HUES64 (cell line): ENCODE measurements around the gene C2CD4C.
"Not testable (repeated sequence)": the region's sequence is repeated elsewhere in the genome, so short reads cannot be mapped to it uniquely, and the experiment has no call there.

Experiments used
- H3K27ac ChIP-seq: 2 replicates; pipeline ENCODE4 v1.7.0; 2013; ENCODE audit warnings: low read depth, low read length, inconsistent platforms
- H3K27me3 ChIP-seq: 2 replicates; pipeline ENCODE4 v1.6.1; 2013; ENCODE audit warnings: mild to moderate bottlenecking, low read length; ENCODE audit not compliant: insufficient read depth
- H3K36me3 ChIP-seq: 2 replicates; pipeline ENCODE4 v1.6.1; 2013; ENCODE audit warnings: mild to moderate bottlenecking, low read length; ENCODE audit not compliant: insufficient read depth
- H3K4me1 ChIP-seq: 2 replicates; pipeline ENCODE4 v1.6.1; 2013; ENCODE audit warnings: mild to moderate bottlenecking, low read length, moderate library complexity; ENCODE audit not compliant: insufficient read depth
- H3K4me3 ChIP-seq: 2 replicates; pipeline ENCODE4 v1.5.1; 2013; ENCODE audit warnings: mild to moderate bottlenecking, low read length, moderate library complexity
- H3K9ac ChIP-seq: 2 replicates; pipeline ENCODE4 v1.6.1; 2013; ENCODE audit warnings: mild to moderate bottlenecking, low read depth, low read length
- H3K9me3 ChIP-seq: 2 replicates; pipeline ENCODE4 v1.6.1; 2013; ENCODE audit warnings: low read depth, low read length; ENCODE audit not compliant: insufficient read depth
- WGBS: fragments of 150-250, 120-280 bp; methylation state at CpG from one replicate; pipeline ENCODE4 v1.1.7; 2013; ENCODE audit warnings: missing lambda C conversion rate; 5-methylcytosine and 5-hydroxymethylcytosine counted together

The C2CD4C gene

GRCh38 chr19:437041-437440 is 28.1 kb upstream of the C2CD4C start:
- Histone ChIP-seq H3K9me3 (peaks cover 4% of the 10 kb centered on the region; the same call in 1 of the 2 replicates), H3K4me1 (no peaks in the 10 kb centered on the region), H3K36me3 (peaks cover 5% of the 10 kb centered on the region), H3K27ac (no peak overlapping the region), H3K27me3 (no peaks in the 10 kb centered on the region), H3K4me3 (no peak overlapping the region), H3K9ac (no peak overlapping the region)
- WGBS, result 93% methylated on average over 22 of the region's 22 CpGs

- H3K9me3 ChIP-seq, result peaks cover 4% of the 10 kb centered on the region; the same call in 1 of the 2 replicates
- H3K4me1 ChIP-seq, result no peaks in the 10 kb centered on the region
- peaks cover 5% of the 10 kb centered on the region for H3K36me3 ChIP-seq
- no peak overlapping the region for H3K4me3 ChIP-seq
- H3K27ac ChIP-seq, result no peak overlapping the region
- 92% methylated on average over 27 of the region's 29 CpGs for WGBS
- no peaks in the 10 kb centered on the region for H3K27me3 ChIP-seq
- no peak overlapping the region for H3K9ac ChIP-seq
Observed at GRCh38 chr19:436413-436950, 27.5 kb upstream of the C2CD4C start.

- WGBS, result 88% methylated on average over 33 of the region's 33 CpGs
- H3K9me3 ChIP-seq, result peaks cover 4% of the 10 kb centered on the region; the same call in 1 of the 2 replicates
Observed at GRCh38 chr19:435707-436412, 26.9 kb upstream of the C2CD4C start.

DNA sequence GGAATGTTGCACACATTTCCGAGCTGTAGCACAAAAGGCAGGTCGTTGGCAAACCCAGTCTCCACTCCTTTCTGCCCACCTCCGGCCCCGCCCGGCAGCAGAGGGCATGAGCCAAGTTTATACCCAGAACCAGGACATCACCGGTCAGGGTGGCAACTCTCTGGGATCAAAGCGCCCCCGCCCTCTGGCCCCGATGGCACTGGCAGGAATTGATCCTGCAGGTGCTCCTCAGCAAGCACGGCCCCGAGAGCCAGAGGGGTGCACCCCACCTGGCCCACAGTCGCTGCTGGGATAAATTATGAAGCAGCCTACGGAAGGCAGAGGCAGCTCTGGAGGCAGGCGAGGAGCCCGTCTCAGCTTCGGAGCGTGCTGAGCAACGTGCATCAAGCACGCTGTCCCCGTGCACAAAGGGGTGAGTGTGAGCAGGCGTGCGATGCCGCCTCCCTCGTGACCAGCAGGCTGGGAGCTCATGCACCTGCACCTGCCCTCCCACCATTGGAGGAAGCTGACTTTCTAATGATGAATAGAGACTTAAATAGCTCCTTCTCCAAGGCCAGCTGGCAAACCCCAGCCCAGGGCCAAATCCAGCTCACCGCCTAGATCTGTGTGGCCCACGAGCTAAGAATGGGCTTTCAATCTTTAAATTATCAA is 26.2 kb upstream of the C2CD4C start:
- no peak overlapping the region for H3K9ac ChIP-seq
- no peaks in the 10 kb centered on the region for H3K27me3 ChIP-seq
- H3K4me1 ChIP-seq, result no peaks in the 10 kb centered on the region
- H3K4me3 ChIP-seq, result no peak overlapping the region
- H3K9me3 ChIP-seq, result peaks cover 4% of the 10 kb centered on the region; the same call in 1 of the 2 replicates
- peaks cover 5% of the 10 kb centered on the region for H3K36me3 ChIP-seq
- WGBS, result 92% methylated on average over 26 of the region's 26 CpGs
- no peak overlapping the region for H3K27ac ChIP-seq

More at GRCh38 chr19:435707-436412, 26.9 kb upstream of the C2CD4C start:
- Histone ChIP-seq H3K4me3 (no peak overlapping the region), H3K36me3 (peaks cover 5% of the 10 kb centered on the region), H3K27ac (no peak overlapping the region), H3K4me1 (no peaks in the 10 kb centered on the region), H3K9ac (no peak overlapping the region), H3K27me3 (no peaks in the 10 kb centered on the region)

GRCh38 chr19:434152-434960 is 25.4 kb upstream of the C2CD4C start:
- Histone ChIP-seq H3K9me3 (peaks cover 4% of the 10 kb centered on the region; the same call in 1 of the 2 replicates), H3K9ac (no peak overlapping the region), H3K4me1 (no peaks in the 10 kb centered on the region), H3K27ac (no peak overlapping the region), H3K4me3 (no peak overlapping the region), H3K36me3 (peaks cover 5% of the 10 kb centered on the region), H3K27me3 (no peaks in the 10 kb centered on the region)
- 91% methylated on average over 22 of the region's 22 CpGs for WGBS

DNA sequence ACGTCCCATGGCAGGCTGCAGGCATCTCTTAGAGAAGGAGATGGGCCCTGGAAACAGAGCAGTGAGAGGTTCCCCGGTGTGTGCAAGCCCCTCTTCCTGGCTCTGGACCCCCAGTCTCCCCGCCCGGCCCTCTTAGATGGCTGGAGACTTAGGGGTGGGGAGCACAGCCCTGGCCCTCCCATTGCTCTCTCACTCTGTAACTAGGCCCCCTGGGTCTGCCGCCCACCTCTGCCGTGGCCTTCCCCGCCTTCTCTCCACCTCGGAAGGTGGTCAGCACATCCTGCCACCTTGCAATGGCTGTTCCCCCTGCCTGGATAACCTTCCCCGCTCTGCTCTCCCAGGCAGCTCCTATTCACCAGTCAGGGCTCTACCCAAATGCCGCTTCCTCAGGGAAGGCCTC is 21.8 kb upstream of the C2CD4C start:
- 95% methylated on average over 10 of the region's 10 CpGs for WGBS
- no peaks in the 10 kb centered on the region for H3K27me3 ChIP-seq
- H3K4me1 ChIP-seq, result no peaks in the 10 kb centered on the region
- H3K36me3 ChIP-seq, result peaks cover 5% of the 10 kb centered on the region
- H3K4me3 ChIP-seq, result no peak overlapping the region
- H3K9ac ChIP-seq, result no peak overlapping the region
- H3K27ac ChIP-seq, result no peak overlapping the region
- H3K9me3 ChIP-seq, result peaks cover 4% of the 10 kb centered on the region; the same call in 1 of the 2 replicates

GRCh38 chr19:428149-428548 is 19.2 kb upstream of the C2CD4C start:
- Histone ChIP-seq H3K4me1 (no peaks in the 10 kb centered on the region), H3K36me3 (no peaks in the 10 kb centered on the region), H3K27me3 (no peaks in the 10 kb centered on the region), H3K4me3 (no peak overlapping the region), H3K9ac (no peak overlapping the region; the same call in 1 of the 2 replicates), H3K27ac (no peak overlapping the region), H3K9me3 (no peaks in the 10 kb centered on the region)
- 93% methylated on average over 15 of the region's 15 CpGs for WGBS

GRCh38 chr19:427675-428074 is 18.7 kb upstream of the C2CD4C start:
- 93% methylated on average over 19 of the region's 19 CpGs for WGBS
- not testable (repeated sequence) for H3K4me1 ChIP-seq, H3K4me3 ChIP-seq, H3K9me3 ChIP-seq, H3K27ac ChIP-seq, H3K36me3 ChIP-seq, H3K9ac ChIP-seq, H3K27me3 ChIP-seq

GRCh38 chr19:426725-427445 is 17.9 kb upstream of the C2CD4C start:
- Histone ChIP-seq H3K9me3 (no peaks in the 10 kb centered on the region), H3K36me3 (no peaks in the 10 kb centered on the region), H3K4me3 (no peak overlapping the region), H3K27ac (no peak overlapping the region), H3K9ac (no peak overlapping the region), H3K4me1 (no peaks in the 10 kb centered on the region), H3K27me3 (no peaks in the 10 kb centered on the region)
- WGBS, result 91% methylated on average over 48 of the region's 51 CpGs

GRCh38 chr19:425056-425455 is 16.1 kb upstream of the C2CD4C start:
- no peaks in the 10 kb centered on the region for H3K9me3 ChIP-seq
- no peak overlapping the region for H3K4me3 ChIP-seq
- no peaks in the 10 kb centered on the region for H3K27me3 ChIP-seq
- H3K4me1 ChIP-seq, result no peaks in the 10 kb centered on the region
- no peak overlapping the region for H3K27ac ChIP-seq
- 91% methylated on average over 26 of the region's 26 CpGs for WGBS
- no peaks in the 10 kb centered on the region; the same call in 1 of the 2 replicates for H3K36me3 ChIP-seq
- H3K9ac ChIP-seq, result no peak overlapping the region
